ENCODE measurements around the gene BLOC1S3. TPM values are rescaled to one million over a fixed set of nuclear protein-coding genes. Genes with fewer than 3 reads are reported as not detected.

Gene BLOC1S3
- total and polyA plus RNA-seq, 4 donors, result 4.2 to 17.3 (median 8.1) TPM

DNA sequence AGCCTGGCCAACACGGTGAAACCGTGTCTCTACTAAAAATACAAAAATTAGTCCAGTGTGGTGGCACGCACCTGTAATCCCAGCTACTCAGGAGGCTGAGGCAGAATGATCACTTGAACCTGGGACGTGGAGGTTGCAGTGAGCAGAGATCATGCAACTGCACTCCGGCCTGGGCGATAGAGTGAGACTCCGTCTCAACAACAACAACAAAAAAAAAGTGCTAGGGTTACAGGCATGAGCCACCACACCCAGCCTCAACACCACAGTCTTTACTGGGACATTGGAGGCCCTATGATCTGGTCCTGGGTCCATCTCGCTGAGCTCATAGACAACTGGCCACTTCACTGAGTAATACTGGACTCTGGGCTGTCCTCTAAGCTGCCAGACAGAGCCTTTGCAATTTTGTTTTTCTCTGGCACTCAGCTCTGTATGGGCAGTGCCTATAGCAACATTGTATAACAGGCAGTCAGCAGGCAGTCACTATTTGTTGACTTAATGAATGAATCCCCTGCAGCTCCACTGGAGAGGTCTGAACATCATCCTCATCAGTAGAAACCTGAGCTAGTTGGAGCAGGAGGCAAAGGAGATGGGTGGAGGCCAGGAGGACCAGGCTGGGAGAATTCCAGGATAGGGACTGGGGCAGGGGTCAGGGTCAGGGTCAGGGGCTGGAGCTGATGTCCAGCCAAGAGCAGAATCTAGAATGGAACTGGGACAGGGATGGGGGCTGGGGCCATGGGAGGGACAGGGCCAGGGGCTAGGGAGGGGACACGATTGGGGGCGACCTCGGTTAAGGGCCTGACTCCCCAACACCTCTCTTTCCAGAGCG lies 8.1 kb downstream of the BLOC1S3 start:
- 86 to 95% methylated on average over 12 of the region's 12 CpGs for WGBS, 2 donors

DNA sequence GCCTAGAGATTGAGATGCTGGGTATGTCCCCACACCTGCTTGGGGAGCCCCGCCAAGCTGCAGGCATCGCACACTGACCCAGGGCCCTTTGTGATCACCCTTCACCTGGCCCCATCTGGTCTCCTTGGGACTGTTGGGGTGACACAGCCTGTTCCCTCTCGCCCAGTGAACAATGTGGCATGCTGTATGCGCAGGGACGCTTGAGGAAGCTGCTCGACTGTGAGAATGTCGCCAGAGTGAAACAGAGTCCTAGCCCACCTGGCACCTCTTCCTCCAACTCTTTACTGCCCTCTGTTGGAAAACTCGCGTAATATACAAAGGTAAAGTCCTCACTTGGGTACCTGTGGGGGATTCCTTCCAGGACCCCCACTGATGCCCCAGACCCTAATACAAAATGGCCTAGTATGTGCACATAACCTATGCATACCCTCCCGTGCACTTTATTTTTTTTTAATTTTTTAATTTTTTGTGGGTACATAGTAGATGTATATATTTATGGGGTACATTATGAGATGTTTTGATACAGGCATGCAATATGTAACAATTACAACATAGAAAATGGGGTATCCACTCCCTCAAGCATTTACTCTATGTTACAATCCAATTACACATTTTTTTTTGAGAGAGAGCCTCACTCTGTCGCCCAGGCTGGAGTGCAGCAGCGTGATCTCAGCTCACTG lies 9.0 kb downstream of the BLOC1S3 start:
- Histone ChIP-seq H3K9me3 (ENCODE audit: control insufficient read depth in 4 of 4, insufficient read depth in 3 of 4, low read length in 3 of 4) (no peaks in the 10 kb centered on the region), H3K9ac (ENCODE audit: insufficient read depth in 1 of 2, low read length in 2 of 2) (no peak overlapping the region), H3K27ac (ENCODE audit: low read depth in 1 of 2, low read length in 1 of 2) (no peak overlapping the region), H3K36me3 (ENCODE audit: control insufficient read depth in 4 of 4, insufficient read depth in 4 of 4, low read length in 4 of 4) (no peaks in the 10 kb centered on the region), H3K4me3 (no peak overlapping the region), H3K4me1 (ENCODE audit: control insufficient read depth in 5 of 5, insufficient read depth in 5 of 5, low read length in 5 of 5) (no peaks in the 10 kb centered on the region), H3K27me3 (ENCODE audit: control insufficient read depth in 3 of 3, insufficient read depth in 3 of 3, low read length in 2 of 3) (no peaks in the 10 kb centered on the region)
- DNase-seq (peak in 1 of 3 donors; percentile 32), ATAC-seq (ENCODE audit: insufficient read depth, low FRiP score) (no peak)
- TF ChIP-seq, protein P1, sequence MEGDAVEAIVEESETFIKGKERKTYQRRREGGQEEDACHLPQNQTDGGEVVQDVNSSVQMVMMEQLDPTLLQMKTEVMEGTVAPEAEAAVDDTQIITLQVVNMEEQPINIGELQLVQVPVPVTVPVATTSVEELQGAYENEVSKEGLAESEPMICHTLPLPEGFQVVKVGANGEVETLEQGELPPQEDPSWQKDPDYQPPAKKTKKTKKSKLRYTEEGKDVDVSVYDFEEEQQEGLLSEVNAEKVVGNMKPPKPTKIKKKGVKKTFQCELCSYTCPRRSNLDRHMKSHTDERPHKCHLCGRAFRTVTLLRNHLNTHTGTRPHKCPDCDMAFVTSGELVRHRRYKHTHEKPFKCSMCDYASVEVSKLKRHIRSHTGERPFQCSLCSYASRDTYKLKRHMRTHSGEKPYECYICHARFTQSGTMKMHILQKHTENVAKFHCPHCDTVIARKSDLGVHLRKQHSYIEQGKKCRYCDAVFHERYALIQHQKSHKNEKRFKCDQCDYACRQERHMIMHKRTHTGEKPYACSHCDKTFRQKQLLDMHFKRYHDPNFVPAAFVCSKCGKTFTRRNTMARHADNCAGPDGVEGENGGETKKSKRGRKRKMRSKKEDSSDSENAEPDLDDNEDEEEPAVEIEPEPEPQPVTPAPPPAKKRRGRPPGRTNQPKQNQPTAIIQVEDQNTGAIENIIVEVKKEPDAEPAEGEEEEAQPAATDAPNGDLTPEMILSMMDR (IDR thresholded peaks at IDR 0.05; ENCODE audit: control extremely low read depth, extremely low read depth), result no peak
- WGBS, 2 donors, result 42 to 43% methylated on average over 12 of the region's 12 CpGs

More for the DNA sequence above, 8.1 kb downstream of the BLOC1S3 start:
- no peaks in the 10 kb centered on the region for H3K36me3 ChIP-seq (ENCODE audit: control insufficient read depth in 4 of 4, insufficient read depth in 4 of 4, low read length in 4 of 4)
- no peaks in the 10 kb centered on the region for H3K4me1 ChIP-seq (ENCODE audit: control insufficient read depth in 5 of 5, insufficient read depth in 5 of 5, low read length in 5 of 5)
- H3K27ac ChIP-seq (ENCODE audit: low read depth in 1 of 2, low read length in 1 of 2), result no peak overlapping the region
- ATAC-seq (ENCODE audit: insufficient read depth, low FRiP score) (no peak), DNase-seq (no peak)
- no peak overlapping the region for H3K9ac ChIP-seq (ENCODE audit: insufficient read depth in 1 of 2, low read length in 2 of 2)
- H3K9me3 ChIP-seq (ENCODE audit: control insufficient read depth in 4 of 4, insufficient read depth in 3 of 4, low read length in 3 of 4), result no peaks in the 10 kb centered on the region
- no peaks in the 10 kb centered on the region for H3K27me3 ChIP-seq (ENCODE audit: control insufficient read depth in 3 of 3, insufficient read depth in 3 of 3, low read length in 2 of 3)
- H3K4me3 ChIP-seq, result no peak overlapping the region
- TF ChIP-seq, protein P1 (IDR thresholded peaks at IDR 0.05; ENCODE audit: control extremely low read depth, extremely low read depth), result no peak

DNA sequence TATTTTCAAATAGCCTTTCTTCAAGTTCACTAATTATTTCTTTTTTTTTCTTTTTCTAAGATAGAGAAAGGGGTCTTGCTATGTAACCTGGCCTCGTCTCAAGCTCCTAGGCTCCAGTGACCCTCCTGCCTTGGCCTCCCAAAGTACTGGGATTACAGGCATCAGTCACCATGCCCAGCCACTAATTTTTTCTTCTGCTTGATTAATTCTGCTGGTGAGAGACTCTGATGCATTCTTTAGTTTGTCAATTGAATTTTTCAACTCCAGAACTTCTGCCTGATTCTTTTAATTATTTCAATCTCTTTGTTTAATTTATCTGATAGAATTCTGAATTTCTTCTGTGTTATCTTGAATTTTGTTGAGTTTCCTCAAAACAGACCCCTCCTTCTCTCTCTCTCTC lies 11.4 kb downstream of the BLOC1S3 start:
- H3K4me1 ChIP-seq (ENCODE audit: control insufficient read depth in 5 of 5, insufficient read depth in 5 of 5, low read length in 5 of 5), result no peaks in the 10 kb centered on the region
- no peaks in the 10 kb centered on the region for H3K27me3 ChIP-seq (ENCODE audit: control insufficient read depth in 3 of 3, insufficient read depth in 3 of 3, low read length in 2 of 3)
- TF ChIP-seq, protein P1 (IDR thresholded peaks at IDR 0.05; ENCODE audit: control extremely low read depth, extremely low read depth), result no peak
- 91 to 93% methylated on average over 1 of the region's 1 CpG for WGBS, 2 donors
- DNase-seq, result no peak
- H3K36me3 ChIP-seq (ENCODE audit: control insufficient read depth in 4 of 4, insufficient read depth in 4 of 4, low read length in 4 of 4), result no peaks in the 10 kb centered on the region
- no peak overlapping the region for H3K27ac ChIP-seq (ENCODE audit: low read depth in 1 of 2, low read length in 1 of 2)
- no peak overlapping the region for H3K4me3 ChIP-seq
- no peak overlapping the region for H3K9ac ChIP-seq (ENCODE audit: insufficient read depth in 1 of 2, low read length in 2 of 2)
- ATAC-seq (ENCODE audit: insufficient read depth, low FRiP score), result no peak
- no peaks in the 10 kb centered on the region for H3K9me3 ChIP-seq (ENCODE audit: control insufficient read depth in 4 of 4, insufficient read depth in 3 of 4, low read length in 3 of 4)
